Prostate gland (tissue), 2 donors: ENCODE measurements around the gene POMC.

Experiments
- POLR2A ChIP-seq: fragments of 450-650 bp; IDR thresholded peaks from one replicate; pipeline ENCODE4 v1.6.1; 2016; ENCODE audit warnings: antibody characterized with exemption, mild to moderate bottlenecking
- POLR2AphosphoS5 ChIP-seq: sonication (generic); formaldehyde crosslinking; IDR thresholded peaks from one replicate; pipeline ENCODE4 v1.6.1; 2017; ENCODE audit warnings: antibody characterized with exemption
- TF ChIP-seq, protein P1 (sequence below), 4 experiments: fragments of 200-600 bp in 2 of 4; fragments of 450-650 bp in 2 of 4; sonication (generic) in 2 of 4; IDR thresholded peaks; 1 replicate in 3 of 4; 2 replicates in 1 of 4; pipeline ENCODE4 v1.5.1; 2016 to 2019; ENCODE audit warnings: antibody characterized with exemption in 4 of 4, mild to moderate bottlenecking in 2 of 4, moderate library complexity in 2 of 4

GRCh38 chr2:25132299-25132635 is 36.1 kb downstream of the POMC start:
- TF ChIP-seq, protein P1, sequence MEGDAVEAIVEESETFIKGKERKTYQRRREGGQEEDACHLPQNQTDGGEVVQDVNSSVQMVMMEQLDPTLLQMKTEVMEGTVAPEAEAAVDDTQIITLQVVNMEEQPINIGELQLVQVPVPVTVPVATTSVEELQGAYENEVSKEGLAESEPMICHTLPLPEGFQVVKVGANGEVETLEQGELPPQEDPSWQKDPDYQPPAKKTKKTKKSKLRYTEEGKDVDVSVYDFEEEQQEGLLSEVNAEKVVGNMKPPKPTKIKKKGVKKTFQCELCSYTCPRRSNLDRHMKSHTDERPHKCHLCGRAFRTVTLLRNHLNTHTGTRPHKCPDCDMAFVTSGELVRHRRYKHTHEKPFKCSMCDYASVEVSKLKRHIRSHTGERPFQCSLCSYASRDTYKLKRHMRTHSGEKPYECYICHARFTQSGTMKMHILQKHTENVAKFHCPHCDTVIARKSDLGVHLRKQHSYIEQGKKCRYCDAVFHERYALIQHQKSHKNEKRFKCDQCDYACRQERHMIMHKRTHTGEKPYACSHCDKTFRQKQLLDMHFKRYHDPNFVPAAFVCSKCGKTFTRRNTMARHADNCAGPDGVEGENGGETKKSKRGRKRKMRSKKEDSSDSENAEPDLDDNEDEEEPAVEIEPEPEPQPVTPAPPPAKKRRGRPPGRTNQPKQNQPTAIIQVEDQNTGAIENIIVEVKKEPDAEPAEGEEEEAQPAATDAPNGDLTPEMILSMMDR (IDR thresholded peaks at IDR 0.05): no peak
- TF ChIP-seq POLR2A (no peak), POLR2AphosphoS5 (no peak)
